Mesenchymal stem cell (in vitro differentiated cells and primary cell): ENCODE results near the gene POU6F2.

Source experiments
- DNase-seq: peaks from one replicate; pipeline ENCODE4 v3.0.0-alpha.2; 2013
- H2AFZ ChIP-seq: one replicate; pipeline ENCODE4 v1.6.1; 2013; ENCODE audit warnings: low read depth, mild to moderate bottlenecking, control low read depth, inconsistent platforms, low read length, moderate library complexity
- H2AK5ac ChIP-seq: 2 replicates; pipeline ENCODE4 v1.6.1; 2013; ENCODE audit warnings: low read length, moderate library complexity, mild to moderate bottlenecking, inconsistent platforms; ENCODE audit not compliant: severe bottlenecking
- H2BK120ac ChIP-seq: one replicate; pipeline ENCODE4 v1.6.1; 2013; ENCODE audit warnings: low read depth, mild to moderate bottlenecking, inconsistent platforms, low read length, moderate library complexity
- H2BK12ac ChIP-seq, 2 experiments: one replicate each; pipeline ENCODE4 v1.6.1; 2013; ENCODE audit warnings: inconsistent platforms in 2 of 2, low read length in 2 of 2, mild to moderate bottlenecking in 2 of 2, moderate library complexity in 2 of 2, control low read depth in 1 of 2
- H2BK15ac ChIP-seq: one replicate; pipeline ENCODE4 v1.6.1; 2013; ENCODE audit warnings: mild to moderate bottlenecking, low read depth, inconsistent platforms; ENCODE audit not compliant: poor library complexity, severe bottlenecking
- H2BK5ac ChIP-seq: 2 replicates; pipeline ENCODE4 v1.6.1; 2013; ENCODE audit warnings: low read depth, mild to moderate bottlenecking, low read length, control low read depth, inconsistent platforms; ENCODE audit not compliant: poor library complexity, severe bottlenecking
- H3K14ac ChIP-seq, 2 experiments: one replicate each; pipeline ENCODE4 v1.6.1; 2013; ENCODE audit warnings: inconsistent platforms in 2 of 2, low read length in 2 of 2, control low read depth in 1 of 2, mild to moderate bottlenecking in 1 of 2, moderate library complexity in 1 of 2
- H3K18ac ChIP-seq, 2 experiments: one replicate each; pipeline ENCODE4 v1.6.1; 2013; ENCODE audit warnings: inconsistent platforms in 2 of 2, low read length in 2 of 2, control low read depth in 1 of 2, low read depth in 1 of 2, mild to moderate bottlenecking in 1 of 2
- H3K23ac ChIP-seq, 2 experiments: one replicate each; pipeline ENCODE4 v1.6.1; 2013; ENCODE audit warnings: inconsistent platforms in 2 of 2, low read length in 2 of 2, mild to moderate bottlenecking in 2 of 2, moderate library complexity in 2 of 2, control low read depth in 1 of 2
- H3K27ac ChIP-seq: 2 replicates; pipeline ENCODE4 v1.5.1; 2013; ENCODE audit warnings: mild to moderate bottlenecking, moderate library complexity, low read length, control low read depth, inconsistent platforms; ENCODE audit not compliant: poor library complexity, severe bottlenecking
- H3K27me3 ChIP-seq, 2 experiments: 2 replicates each; pipeline versions ENCODE4 v1.6.1 to v1.7.0; 2013; ENCODE audit warnings: low read length in 2 of 2, mild to moderate bottlenecking in 2 of 2, moderate library complexity in 2 of 2, control low read depth in 1 of 2, inconsistent platforms in 1 of 2; ENCODE audit not compliant: control insufficient read depth in 1 of 2, insufficient read depth in 1 of 2
- H3K36me3 ChIP-seq, 2 experiments: 2 replicates each; pipeline versions ENCODE4 v1.6.1 to v1.7.0; 2013; ENCODE audit warnings: low read length in 2 of 2, control low read depth in 1 of 2, inconsistent platforms in 1 of 2, low read depth in 1 of 2, mild to moderate bottlenecking in 1 of 2; ENCODE audit not compliant: insufficient read depth in 2 of 2, control insufficient read depth in 1 of 2
- H3K4ac ChIP-seq, 2 experiments: one replicate each; pipeline ENCODE4 v1.6.1; 2013; ENCODE audit warnings: inconsistent platforms in 2 of 2, low read length in 2 of 2, mild to moderate bottlenecking in 2 of 2, moderate library complexity in 2 of 2, control low read depth in 1 of 2, low read depth in 1 of 2
- H3K4me1 ChIP-seq: 2 replicates; pipeline ENCODE4 v1.6.1; 2013; ENCODE audit warnings: low read depth, low read length, control low read depth; ENCODE audit not compliant: control insufficient read depth, insufficient read depth
- H3K4me2 ChIP-seq: 2 replicates; pipeline ENCODE4 v1.6.1; 2013; ENCODE audit warnings: low read length, mild to moderate bottlenecking, inconsistent platforms; ENCODE audit not compliant: poor library complexity, severe bottlenecking
- H3K4me3 ChIP-seq, 2 experiments: 2 replicates each; pipeline versions ENCODE4 v1.5.1 to v1.7.0; 2013; ENCODE audit warnings: low read length in 2 of 2, mild to moderate bottlenecking in 2 of 2, control low read depth in 1 of 2, low read depth in 1 of 2; ENCODE audit not compliant: insufficient read depth in 1 of 2
- H3K79me1 ChIP-seq: replicated peaks from 2 replicates; pipeline ENCODE4 v1.6.1; 2013; ENCODE audit warnings: mild to moderate bottlenecking, control low read depth, low read length, inconsistent platforms; ENCODE audit not compliant: poor library complexity, severe bottlenecking
- H3K9ac ChIP-seq: 2 replicates; pipeline ENCODE4 v1.7.0; 2013; ENCODE audit warnings: mild to moderate bottlenecking, low read length, moderate library complexity
- H3K9me3 ChIP-seq: 2 replicates; pipeline ENCODE4 v1.7.0; 2013; ENCODE audit warnings: mild to moderate bottlenecking, low read length; ENCODE audit not compliant: control insufficient read depth
- H4K8ac ChIP-seq: one replicate; pipeline ENCODE4 v1.6.1; 2013; ENCODE audit warnings: inconsistent platforms, mild to moderate bottlenecking, low read length, moderate library complexity
- H4K91ac ChIP-seq: one replicate; pipeline ENCODE4 v1.6.1; 2013; ENCODE audit warnings: mild to moderate bottlenecking, low read length, inconsistent platforms
- WGBS: methylation state at CpG from one replicate; pipeline ENCODE4 v1.1.7; 2013; ENCODE audit warnings: mixed read lengths; 5-methylcytosine and 5-hydroxymethylcytosine counted together

The POU6F2 gene

GRCh38 chr7:39365751-39366295 lies 388.1 kb downstream of the POU6F2 start:
- peaks cover 0 to 7% of the 10 kb centered on the region in 2 experiments for H3K27me3 ChIP-seq
- WGBS: no CpG with 5 or more reads among the region's 1 CpG
- no peak overlapping the region for H2AFZ ChIP-seq
- H3K4me3 ChIP-seq: no peak overlapping the region
- H3K4ac ChIP-seq: no peak overlapping the region
- no peak overlapping the region for H2BK120ac ChIP-seq
- no peak overlapping the region for H3K9ac ChIP-seq
- no peak overlapping the region for H4K8ac ChIP-seq
- peaks cover 7% of the 10 kb centered on the region for H3K9me3 ChIP-seq
- H2BK5ac ChIP-seq: no peak overlapping the region
- no peak overlapping the region for H4K91ac ChIP-seq
- no peak for DNase-seq
- no peak overlapping the region for H3K23ac ChIP-seq
- no peak overlapping the region for H2BK12ac ChIP-seq
- no peaks in the 10 kb centered on the region for H3K36me3 ChIP-seq
- no peak overlapping the region for H3K27ac ChIP-seq
- no peaks in the 10 kb centered on the region for H3K79me1 ChIP-seq
- H3K4me2 ChIP-seq: no peak overlapping the region
- no peak overlapping the region for H2AK5ac ChIP-seq
- H2BK15ac ChIP-seq: no peak overlapping the region
- no peak overlapping the region for H3K14ac ChIP-seq
- peaks cover 2% of the 10 kb centered on the region for H3K4me1 ChIP-seq
- no peak overlapping the region for H3K18ac ChIP-seq

DNA sequence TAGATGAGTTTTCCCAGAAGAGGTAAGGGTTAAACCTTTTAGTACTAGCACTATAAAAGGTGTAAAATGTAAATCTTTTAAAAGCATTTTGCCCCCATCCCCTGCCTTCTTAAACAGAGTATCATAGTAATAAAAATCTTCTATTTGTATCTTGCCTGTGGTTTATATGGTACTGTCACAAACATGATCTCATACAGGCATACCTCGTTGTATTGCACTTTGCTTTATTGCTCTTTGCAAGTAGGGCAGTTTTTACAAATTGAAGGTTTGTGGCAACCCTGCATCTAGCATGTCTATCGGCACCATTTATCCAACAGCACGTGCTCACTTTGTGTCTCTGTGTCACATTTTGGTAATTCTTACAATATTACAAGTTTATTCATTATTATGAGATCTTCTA lies 389.7 kb downstream of the POU6F2 start:
- H3K4me3 ChIP-seq: no peak overlapping the region
- H3K4me1 ChIP-seq: no peaks in the 10 kb centered on the region
- H2BK5ac ChIP-seq: no peak overlapping the region
- H2BK120ac ChIP-seq: no peak overlapping the region
- peaks cover 7% of the 10 kb centered on the region for H3K9me3 ChIP-seq
- H3K4ac ChIP-seq: no peak overlapping the region
- no peak overlapping the region for H2AK5ac ChIP-seq
- H3K4me2 ChIP-seq: no peak overlapping the region
- DNase-seq: no peak
- no peak overlapping the region for H3K9ac ChIP-seq
- no peak overlapping the region for H3K27ac ChIP-seq
- no peak overlapping the region for H4K91ac ChIP-seq
- peaks cover 0 to 7% of the 10 kb centered on the region in 2 experiments for H3K27me3 ChIP-seq
- no peak overlapping the region for H2BK12ac ChIP-seq
- no peak overlapping the region for H3K23ac ChIP-seq
- no peak overlapping the region for H4K8ac ChIP-seq
- WGBS: 14% methylated on average over 1 of the region's 3 CpGs
- H3K36me3 ChIP-seq: no peaks in the 10 kb centered on the region
- H2BK15ac ChIP-seq: no peak overlapping the region
- no peak overlapping the region for H3K14ac ChIP-seq
- H2AFZ ChIP-seq: no peak overlapping the region
- H3K79me1 ChIP-seq: no peaks in the 10 kb centered on the region
- H3K18ac ChIP-seq: no peak overlapping the region

GRCh38 chr7:39367943-39368342 lies 390.2 kb downstream of the POU6F2 start:
- Histone ChIP-seq H3K27me3 (peaks cover 0 to 3% of the 10 kb centered on the region in 2 experiments), H2BK15ac (no peak overlapping the region), H3K79me1 (no peaks in the 10 kb centered on the region), H3K4me1 (no peaks in the 10 kb centered on the region), H2BK5ac (no peak overlapping the region), H2AFZ (no peak overlapping the region), H3K4me2 (no peak overlapping the region), H4K8ac (no peak overlapping the region), H3K4ac (no peak overlapping the region), H2AK5ac (no peak overlapping the region), H2BK12ac (no peak overlapping the region), H3K27ac (no peak overlapping the region), H3K9me3 (peaks cover 7% of the 10 kb centered on the region), H3K18ac (no peak overlapping the region), H4K91ac (no peak overlapping the region), H3K14ac (no peak overlapping the region), H3K36me3 (no peaks in the 10 kb centered on the region), H3K4me3 (no peak overlapping the region), H3K9ac (no peak overlapping the region), H2BK120ac (no peak overlapping the region), H3K23ac (no peak overlapping the region)
- DNase-seq: no peak
- WGBS: 94% methylated on average over 1 of the region's 2 CpGs

- Histone ChIP-seq H2BK15ac (no peak overlapping the region), H2AFZ (no peak overlapping the region), H4K91ac (no peak overlapping the region), H3K14ac (no peak overlapping the region), H3K4ac (no peak overlapping the region), H3K36me3 (no peaks in the 10 kb centered on the region), H2BK120ac (no peak overlapping the region), H3K18ac (no peak overlapping the region), H3K4me1 (no peaks in the 10 kb centered on the region), H3K23ac (no peak overlapping the region), H4K8ac (no peak overlapping the region), H2BK12ac (no peak overlapping the region), H2AK5ac (no peak overlapping the region), H3K79me1 (no peaks in the 10 kb centered on the region), H3K27me3 (peaks cover 0 to 17% of the 10 kb centered on the region in 2 experiments), H3K4me3 (no peak overlapping the region), H3K9ac (no peak overlapping the region), H3K27ac (no peak overlapping the region), H2BK5ac (no peak overlapping the region), H3K9me3 (peaks cover 7% of the 10 kb centered on the region), H3K4me2 (no peak overlapping the region)
- DNase-seq: no peak
- WGBS: 94% methylated on average over 1 of the region's 1 CpG
Measured at GRCh38 chr7:39372383-39372782, 394.7 kb downstream of the POU6F2 start.
